Mucosa of descending colon (tissue), 3 donors: ENCODE measurements around the gene PTGR1. TPM values are rescaled to one million over a fixed set of nuclear protein-coding genes. Genes with fewer than 3 reads are reported as not detected.

Source experiments
- ATAC-seq: fragments of 200-7000 bp; cut with Tn5 transposase; one replicate; pipeline ENCODE4 v1.9.1; 2020; ENCODE audit warnings: mild to moderate bottlenecking, moderate library complexity
- DNase-seq, 3 donors: peaks; one replicate each; pipeline ENCODE4 v3.0.0-alpha.2; 2020
- H3K36me3 ChIP-seq: fragments of 200-600 bp; one replicate; pipeline ENCODE4 v1.8.0; 2021; ENCODE audit warnings: low read depth, mild to moderate bottlenecking
- H3K4me1 ChIP-seq: fragments of 200-600 bp; one replicate; pipeline ENCODE4 v1.8.0; 2021; ENCODE audit warnings: low read depth, mild to moderate bottlenecking
- H3K4me3 ChIP-seq: fragments of 200-600 bp; one replicate; pipeline ENCODE4 v1.8.0; 2021; ENCODE audit warnings: mild to moderate bottlenecking
- H3K9me3 ChIP-seq: fragments of 200-600 bp; one replicate; pipeline ENCODE4 v1.8.0; 2021; ENCODE audit warnings: mild to moderate bottlenecking
- CTCF ChIP-seq: fragments of 200-600 bp; IDR thresholded peaks from one replicate; pipeline ENCODE4 v1.8.0; 2022; ENCODE audit warnings: antibody characterized with exemption, mild to moderate bottlenecking
- intact Hi-C, 2 donors: fragments of 100-400 bp; cut with DNase I in 1 of 2; cut with micrococcal nuclease in 1 of 2; formaldehyde crosslinking; loops; one replicate each; pipeline versions ENCODE4 v1.11.0 to v1.11.1; 2022; cut with DNase I, micrococcal nuclease
- total RNA-seq, 3 donors: library from RNA; stranded (reverse); fragmentation: NEBNext Ultra II Directional in 2 of 3; extraction: Animal tissue kit (Norgen Biotek cat#: 25700) in 2 of 3; gene quantifications; one replicate each; pipeline versions ENCODE4 v1.2.1 to v1.2.4, GENCODE V29; 2021 to 2023
- donor health status: DM: no; HTN: no; CAD: no; lungs with moderate emphysema.
- donor health status: DM: no; HTN: no; CAD: no.
- donor health status: DM: no; HTN: yes; CAD: no.

The PTGR1 gene
- total RNA-seq, 3 donors from 2014 or later: 41.5 to 83.7 (median 48.7) TPM

- intact Hi-C loops: no loop called here
- no peak for ATAC-seq
- Histone ChIP-seq H3K4me1 (peaks cover 20% of the 10 kb centered on the region), H3K9me3 (no peaks in the 10 kb centered on the region), H3K4me3 (peak overlapping the region; percentile 76), H3K36me3 (no peaks in the 10 kb centered on the region)
- DNase-seq: no peak
- no peak for TF ChIP-seq CTCF
Measured at GRCh38 chr9:111632060-111632459, 32.6 kb upstream of the PTGR1 start.

GRCh38 chr9:111631214-111631971, 31.9 kb upstream of the PTGR1 start, which contains the start of gene DNAJC25:
TSS of gene DNAJC25 (plus strand) at chr9:111631334. CDS start at chr9:111631408, 74 bp downstream.
- Histone ChIP-seq H3K36me3 (no peaks in the 10 kb centered on the region), H3K4me1 (peaks cover 20% of the 10 kb centered on the region), H3K9me3 (no peaks in the 10 kb centered on the region), H3K4me3 (peak within 1 kb of the TSS; percentile 76)
- TF ChIP-seq CTCF: no peak
- intact Hi-C loops: no loop called here
- DNase-seq: peak; percentile 96 to 99 (median 98)
- ATAC-seq: peak; percentile 98

- Histone ChIP-seq H3K4me1 (peaks cover 20% of the 10 kb centered on the region), H3K4me3 (peak overlapping the region; percentile 76), H3K9me3 (no peaks in the 10 kb centered on the region), H3K36me3 (no peaks in the 10 kb centered on the region)
- intact Hi-C loops: no loop called here
- no peak for ATAC-seq
- TF ChIP-seq CTCF: no peak
- DNase-seq: no peak
Measured at GRCh38 chr9:111630964-111631213, 31.4 kb upstream of the PTGR1 start.

- peak in 1 of 3 donors; percentile 39 for DNase-seq
- TF ChIP-seq CTCF: no peak
- ATAC-seq: peak; percentile 39
- Histone ChIP-seq H3K4me3 (no peak overlapping the region), H3K36me3 (no peaks in the 10 kb centered on the region), H3K4me1 (peaks cover 20% of the 10 kb centered on the region), H3K9me3 (no peaks in the 10 kb centered on the region)
- intact Hi-C loops: no loop called here
Measured at GRCh38 chr9:111630182-111630963, 30.9 kb upstream of the PTGR1 start.

GRCh38 chr9:111628411-111628810, 29.0 kb upstream of the PTGR1 start:
- H3K4me1 ChIP-seq: peaks cover 8% of the 10 kb centered on the region
- no peaks in the 10 kb centered on the region for H3K9me3 ChIP-seq
- no peak for TF ChIP-seq CTCF
- H3K4me3 ChIP-seq: no peak overlapping the region
- intact Hi-C loops: no loop called here
- no peak for ATAC-seq
- no peaks in the 10 kb centered on the region for H3K36me3 ChIP-seq
- no peak for DNase-seq
